Progenitor cell of endocrine pancreas (in vitro differentiated cells): Measurements from ENCODE around the gene RPL27. TPM values are rescaled to one million over a fixed set of nuclear protein-coding genes. Genes with fewer than 3 reads are reported as not detected.

Source experiments
- DNase-seq: peaks from one replicate; pipeline ENCODE4 v3.0.0; 2021; ENCODE audit warnings: low spot score; ENCODE audit not compliant: unreplicated experiment
- H3K27ac Mint-ChIP-seq: 2 replicates; pipeline ENCODE4 v1.8.0; 2021; ENCODE audit warnings: mild to moderate bottlenecking, moderate library complexity, mixed read lengths
- H3K27me3 Mint-ChIP-seq: 2 replicates; pipeline ENCODE4 v1.8.0; 2021; ENCODE audit warnings: mixed read lengths
- H3K36me3 Mint-ChIP-seq: 2 replicates; pipeline ENCODE4 v1.8.0; 2022; ENCODE audit warnings: mixed read lengths; ENCODE audit not compliant: insufficient read depth
- H3K4me1 Mint-ChIP-seq: 2 replicates; pipeline ENCODE4 v1.8.0; 2021; ENCODE audit warnings: low read depth, mixed read lengths
- H3K4me3 Mint-ChIP-seq: 2 replicates; pipeline ENCODE4 v1.8.0; 2021; ENCODE audit warnings: low read depth, mild to moderate bottlenecking, moderate library complexity, mixed read lengths
- H3K9me3 Mint-ChIP-seq: 2 replicates; pipeline ENCODE4 v1.8.0; 2021; ENCODE audit warnings: low read depth, mixed read lengths
- total RNA-seq: library from RNA; stranded (reverse); gene quantifications from 2 replicates; pipeline ENCODE4 v1.2.1, GENCODE V29; 2021
- TF ChIP-seq, protein P1 (sequence below): fragments of 200-600 bp; sonication (generic); IDR thresholded peaks from one replicate; pipeline ENCODE4 v1.5.0; 2021; ENCODE audit warnings: antibody characterized with exemption, mild to moderate bottlenecking; ENCODE audit not compliant: unreplicated experiment

The RPL27 gene
- total RNA-seq, 1 donor from 2014 or later, result 862 TPM

DNA sequence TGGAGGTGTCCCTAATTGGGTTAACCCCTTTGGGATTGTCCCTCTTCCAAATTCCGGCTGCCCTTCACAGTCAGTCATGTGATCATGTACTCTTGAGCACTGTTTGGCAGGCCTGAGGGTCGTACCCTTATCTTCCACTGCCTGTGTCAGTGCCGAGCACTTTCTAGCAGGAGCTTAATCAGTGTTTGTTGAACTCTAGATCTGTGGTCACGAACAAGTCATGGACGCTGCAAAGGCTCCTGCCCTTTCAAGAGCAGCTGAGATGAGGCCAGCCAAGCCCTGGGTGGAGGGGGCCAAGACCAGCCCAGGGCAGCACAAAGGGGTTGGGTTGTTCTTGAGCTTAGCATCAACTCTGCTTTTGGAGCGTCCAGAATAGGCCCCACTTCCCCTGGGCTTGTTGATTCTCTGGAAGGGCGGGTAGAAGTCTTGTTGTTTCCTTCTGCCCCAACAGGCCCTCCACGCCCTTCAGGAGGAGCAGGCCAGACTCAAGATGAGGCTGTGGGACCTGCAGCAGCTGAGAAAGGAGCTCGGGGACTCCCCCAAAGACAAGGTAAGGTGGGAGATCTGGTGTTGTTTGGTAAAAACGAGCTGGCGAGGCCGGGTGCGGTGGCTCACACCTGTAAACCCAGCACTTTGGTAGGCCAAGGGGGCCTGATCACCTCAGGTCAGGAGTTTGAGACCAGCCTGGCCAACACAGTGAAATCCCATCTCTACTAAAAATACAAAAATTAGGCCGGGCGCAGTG lies 13.7 kb downstream of the RPL27 start:
- TF ChIP-seq, protein P1, sequence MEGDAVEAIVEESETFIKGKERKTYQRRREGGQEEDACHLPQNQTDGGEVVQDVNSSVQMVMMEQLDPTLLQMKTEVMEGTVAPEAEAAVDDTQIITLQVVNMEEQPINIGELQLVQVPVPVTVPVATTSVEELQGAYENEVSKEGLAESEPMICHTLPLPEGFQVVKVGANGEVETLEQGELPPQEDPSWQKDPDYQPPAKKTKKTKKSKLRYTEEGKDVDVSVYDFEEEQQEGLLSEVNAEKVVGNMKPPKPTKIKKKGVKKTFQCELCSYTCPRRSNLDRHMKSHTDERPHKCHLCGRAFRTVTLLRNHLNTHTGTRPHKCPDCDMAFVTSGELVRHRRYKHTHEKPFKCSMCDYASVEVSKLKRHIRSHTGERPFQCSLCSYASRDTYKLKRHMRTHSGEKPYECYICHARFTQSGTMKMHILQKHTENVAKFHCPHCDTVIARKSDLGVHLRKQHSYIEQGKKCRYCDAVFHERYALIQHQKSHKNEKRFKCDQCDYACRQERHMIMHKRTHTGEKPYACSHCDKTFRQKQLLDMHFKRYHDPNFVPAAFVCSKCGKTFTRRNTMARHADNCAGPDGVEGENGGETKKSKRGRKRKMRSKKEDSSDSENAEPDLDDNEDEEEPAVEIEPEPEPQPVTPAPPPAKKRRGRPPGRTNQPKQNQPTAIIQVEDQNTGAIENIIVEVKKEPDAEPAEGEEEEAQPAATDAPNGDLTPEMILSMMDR, result no peak
- Mint-ChIP-seq H3K4me1 (peaks cover 6% of the 10 kb centered on the region), H3K27me3 (no peaks in the 10 kb centered on the region), H3K36me3 (peaks cover 9% of the 10 kb centered on the region), H3K9me3 (no peaks in the 10 kb centered on the region), H3K4me3 (no peak overlapping the region), H3K27ac (peak overlapping the region; percentile 56)
- DNase-seq, result no peak

DNA sequence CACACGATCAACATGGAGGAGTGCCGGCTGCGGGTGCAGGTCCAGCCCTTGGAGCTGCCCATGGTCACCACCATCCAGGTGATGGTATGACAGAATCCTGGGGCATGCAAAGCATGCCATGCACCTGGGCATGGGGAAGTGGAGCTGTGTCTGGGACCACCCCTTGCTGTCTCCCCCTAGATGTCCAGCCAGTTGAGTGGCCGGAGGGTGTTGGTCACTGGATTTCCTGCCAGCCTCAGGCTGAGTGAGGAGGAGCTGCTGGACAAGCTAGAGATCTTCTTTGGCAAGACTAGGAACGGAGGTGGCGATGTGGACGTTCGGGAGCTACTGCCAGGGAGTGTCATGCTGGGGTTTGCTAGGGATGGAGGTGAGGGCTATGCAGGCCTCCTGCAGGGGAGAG lies 15.1 kb downstream of the RPL27 start:
- Mint-ChIP-seq H3K27me3 (no peaks in the 10 kb centered on the region), H3K36me3 (peaks cover 13% of the 10 kb centered on the region), H3K27ac (peak overlapping the region; percentile 59), H3K4me1 (peaks cover 9% of the 10 kb centered on the region), H3K4me3 (no peak overlapping the region), H3K9me3 (no peaks in the 10 kb centered on the region)
- TF ChIP-seq, protein P1, result no peak
- DNase-seq, result no peak

DNA sequence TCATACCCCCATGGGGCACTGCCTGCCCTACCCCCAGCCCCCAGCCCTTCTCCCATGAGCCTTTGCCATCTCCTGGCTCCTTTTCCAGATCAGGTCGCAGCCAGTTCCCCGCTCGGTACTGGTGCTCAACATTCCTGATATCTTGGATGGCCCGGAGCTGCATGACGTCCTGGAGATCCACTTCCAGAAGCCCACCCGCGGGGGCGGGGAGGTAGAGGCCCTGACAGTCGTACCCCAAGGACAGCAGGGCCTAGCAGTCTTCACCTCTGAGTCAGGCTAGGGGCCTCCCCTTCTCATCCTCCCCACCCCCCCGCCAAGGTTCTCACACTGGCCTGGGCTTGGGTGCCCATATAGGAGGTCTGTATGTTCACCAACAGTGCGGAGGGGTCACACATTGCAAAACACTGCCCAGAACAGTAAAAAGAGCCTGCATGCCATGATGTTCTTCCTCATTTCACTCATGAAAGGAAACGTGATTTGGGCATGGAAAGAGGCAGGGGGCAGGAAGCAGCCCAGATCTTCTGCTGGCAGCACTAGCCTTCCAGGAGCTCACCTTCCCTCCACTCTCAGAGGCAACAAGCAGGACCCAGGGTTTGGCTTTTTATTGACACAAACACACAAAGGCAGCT lies 15.9 kb downstream of the RPL27 start:
- Mint-ChIP-seq H3K27me3 (no peaks in the 10 kb centered on the region), H3K36me3 (peaks cover 13% of the 10 kb centered on the region), H3K4me3 (no peak overlapping the region), H3K4me1 (peaks cover 15% of the 10 kb centered on the region), H3K9me3 (no peaks in the 10 kb centered on the region), H3K27ac (no peak overlapping the region)
- DNase-seq, result no peak
- TF ChIP-seq, protein P1, result no peak

DNA sequence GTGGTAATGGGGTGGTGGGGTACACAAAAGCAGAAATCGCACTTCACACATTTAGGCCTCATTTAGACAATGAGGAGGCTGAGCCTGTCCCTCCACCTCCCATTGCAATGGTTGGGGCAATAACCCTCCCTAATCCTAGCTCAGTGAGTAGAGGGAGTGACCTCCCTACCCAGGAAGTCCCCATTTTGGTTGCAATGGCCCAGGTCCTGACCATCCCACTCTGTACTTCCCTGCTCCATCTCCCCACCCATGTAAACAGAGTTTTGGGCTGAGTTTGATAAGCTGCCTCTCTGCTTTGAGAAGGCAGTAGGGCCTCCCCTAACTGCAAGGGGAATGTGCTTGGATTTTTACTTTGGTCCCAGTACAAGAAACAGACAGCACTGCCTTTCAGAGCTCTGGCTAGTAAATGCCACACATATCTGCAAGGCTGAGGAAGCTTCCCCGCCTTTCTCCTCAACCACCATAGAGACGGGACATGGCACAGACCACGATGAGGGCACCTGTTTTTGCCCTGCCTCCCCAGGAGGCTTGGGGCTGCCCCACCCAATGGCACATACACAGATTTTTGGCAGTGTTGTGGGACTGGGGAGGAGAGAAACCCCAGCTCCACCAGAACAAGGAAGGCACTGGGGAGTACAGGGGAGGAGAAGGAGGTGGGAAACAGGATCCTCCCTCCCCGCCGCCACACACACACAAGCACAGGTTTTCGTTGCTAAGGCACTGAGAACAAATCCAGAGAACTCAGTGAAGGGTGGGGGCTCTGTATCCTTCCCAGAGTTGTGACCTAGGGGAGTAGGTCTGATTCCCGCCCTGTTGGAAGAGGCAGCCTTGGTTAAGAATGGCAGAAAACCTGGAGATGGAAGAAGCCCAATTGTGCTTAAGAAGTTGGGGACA lies 16.7 kb downstream of the RPL27 start:
- Mint-ChIP-seq H3K4me1 (peaks cover 21% of the 10 kb centered on the region), H3K4me3 (no peak overlapping the region)
- TF ChIP-seq, protein P1, result no peak

DNA sequence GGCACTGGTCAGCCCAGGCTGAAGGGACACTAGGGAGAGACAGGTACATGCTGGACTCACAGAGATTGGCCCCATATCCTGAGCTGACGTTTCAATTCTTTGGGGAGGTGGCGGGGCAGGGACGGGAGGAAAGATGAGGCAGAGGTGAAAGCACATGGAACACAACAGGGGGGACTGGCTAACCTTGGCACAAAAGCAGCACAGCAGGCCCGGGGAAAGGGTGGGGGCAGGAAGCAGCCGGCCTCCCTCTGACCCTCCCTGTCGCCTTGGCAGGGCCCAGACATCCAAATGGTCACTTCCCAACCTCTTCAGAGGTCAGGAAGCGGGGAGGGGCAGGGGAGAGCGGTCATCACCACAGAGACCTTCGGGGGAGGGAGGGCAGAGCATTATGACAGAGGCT lies 17.4 kb downstream of the RPL27 start:
- H3K4me3 Mint-ChIP-seq, result no peak overlapping the region

More for the DNA sequence above, 16.7 kb downstream of the RPL27 start:
- no peak for DNase-seq
- Mint-ChIP-seq H3K36me3 (peaks cover 14% of the 10 kb centered on the region), H3K9me3 (no peaks in the 10 kb centered on the region), H3K27ac (peak overlapping the region; percentile 92), H3K27me3 (no peaks in the 10 kb centered on the region)

More for the DNA sequence above, 17.4 kb downstream of the RPL27 start:
- H3K4me1 Mint-ChIP-seq, result peaks cover 26% of the 10 kb centered on the region
- H3K36me3 Mint-ChIP-seq, result peaks cover 14% of the 10 kb centered on the region
- H3K27me3 Mint-ChIP-seq, result no peaks in the 10 kb centered on the region
- TF ChIP-seq, protein P1, result no peak
- no peaks in the 10 kb centered on the region for H3K9me3 Mint-ChIP-seq
- no peak for DNase-seq
- no peak overlapping the region for H3K27ac Mint-ChIP-seq
